Activated CD4-positive, alpha-beta T cell treated with anti-CD3 and anti-CD28 coated beads, Interleukin-2, amount 50 U/mL, for 1 hour (primary cell): Measurements from ENCODE around the gene PKP4.

ENCODE experiments used
- DNase-seq: peaks from one replicate; pipeline ENCODE4 v3.0.0-alpha.2; 2020

The PKP4 gene

GRCh38 chr2:158546412-158547144 lies 89.8 kb downstream of the PKP4 start:
- no peak for DNase-seq

GRCh38 chr2:158553257-158553656 lies 96.5 kb downstream of the PKP4 start:
- DNase-seq = no peak

- DNase-seq = no peak
These were observed 98.2 kb downstream of the PKP4 start for GRCh38 chr2:158554996-158555395.

GRCh38 chr2:158556124-158556523 lies 99.4 kb downstream of the PKP4 start:
- DNase-seq = no peak

GRCh38 chr2:158557752-158558151 lies 101.0 kb downstream of the PKP4 start:
- DNase-seq = no peak

GRCh38 chr2:158559252-158559651 lies 102.5 kb downstream of the PKP4 start:
- DNase-seq = no peak

- DNase-seq = no peak
These were observed 103.5 kb downstream of the PKP4 start for GRCh38 chr2:158560259-158560658.

- DNase-seq = no peak
These were observed 104.3 kb downstream of the PKP4 start for GRCh38 chr2:158561054-158561453.

GRCh38 chr2:158567208-158567607 lies 110.5 kb downstream of the PKP4 start:
- no peak for DNase-seq

- DNase-seq = no peak
These were observed 112.5 kb downstream of the PKP4 start for GRCh38 chr2:158569284-158569683.

GRCh38 chr2:158570869-158571268 lies 114.1 kb downstream of the PKP4 start:
- DNase-seq = no peak

GRCh38 chr2:158573739-158574138 lies 117.0 kb downstream of the PKP4 start:
- DNase-seq = no peak

GRCh38 chr2:158575051-158575635 lies 118.4 kb downstream of the PKP4 start:
- no peak for DNase-seq

GRCh38 chr2:158577141-158577540 lies 120.4 kb downstream of the PKP4 start:
- DNase-seq = no peak

- DNase-seq = no peak
These were observed 122.1 kb downstream of the PKP4 start for GRCh38 chr2:158578703-158579330.

- no peak for DNase-seq
These were observed 123.2 kb downstream of the PKP4 start for GRCh38 chr2:158579928-158580327.

- DNase-seq = no peak
These were observed 124.0 kb downstream of the PKP4 start for GRCh38 chr2:158580760-158581159.

- DNase-seq = no peak
These were observed 125.9 kb downstream of the PKP4 start for GRCh38 chr2:158582670-158583069.

- no peak for DNase-seq
These were observed 127.2 kb downstream of the PKP4 start for GRCh38 chr2:158583923-158584322.

- no peak for DNase-seq
These were observed 129.7 kb downstream of the PKP4 start for GRCh38 chr2:158586491-158586890.

- no peak for DNase-seq
These were observed 132.6 kb downstream of the PKP4 start for GRCh38 chr2:158589303-158589702.

GRCh38 chr2:158598862-158599517 lies 142.2 kb downstream of the PKP4 start:
- no peak for DNase-seq

- no peak for DNase-seq
These were observed 142.9 kb downstream of the PKP4 start for GRCh38 chr2:158599609-158600008.
